H1 (cell line): ENCODE results near the gene KLHL30. TPM values are rescaled to one million over a fixed set of nuclear protein-coding genes. Genes with fewer than 3 reads are reported as not detected.

Experiments
- CTCF ChIA-PET: fragments of 300-600 bp; sonication (Branson Sonifier 250); formaldehyde crosslinking; loops from one replicate; lab custom pipeline; 2021; ENCODE audit not compliant: partially characterized antibody; lab: Charles Lee
- POLR2A ChIA-PET: fragments of 300-600 bp; sonication (Branson Sonifier 250); formaldehyde crosslinking; loops from one replicate; lab custom pipeline; 2021; ENCODE audit warnings: inconsistent platforms; ENCODE audit not compliant: partially characterized antibody; lab: Charles Lee
- DNase-seq, 2 experiments: peaks; one replicate each; pipeline versions ENCODE4 v3.0.0 to v3.0.0-alpha.2; 2010 to 2022; ENCODE audit warnings: low spot score in 2 of 2, low read depth in 1 of 2, mixed read lengths in 1 of 2
- FAIRE-seq: peaks from 2 replicates; lab custom pipeline; 2011; peaks lifted over from hg19 to GRCh38; lab: Jason Lieb, UNC
- H2AFZ ChIP-seq: 2 replicates; pipeline ENCODE4 v1.8.1; 2012; ENCODE audit warnings: low read length, inconsistent platforms
- H2AK5ac ChIP-seq: 2 replicates; pipeline ENCODE4 v1.6.1; 2013; ENCODE audit warnings: low read depth, low read length
- H2BK120ac ChIP-seq: replicated peaks from 2 replicates; pipeline ENCODE3; 2013; ENCODE audit warnings: low read depth, low read length, inconsistent platforms
- H2BK12ac ChIP-seq: 2 replicates; pipeline ENCODE4 v1.6.1; 2013; ENCODE audit warnings: low read depth, low read length
- H2BK15ac ChIP-seq: 2 replicates; pipeline ENCODE4 v1.6.1; 2013; ENCODE audit warnings: low read length
- H2BK20ac ChIP-seq: 2 replicates; pipeline ENCODE4 v1.6.1; 2013; ENCODE audit warnings: low read length
- H2BK5ac ChIP-seq: 2 replicates; pipeline ENCODE4 v1.6.1; 2013; ENCODE audit warnings: low read depth, low read length
- H3K14ac ChIP-seq: 2 replicates; pipeline ENCODE4 v1.6.1; 2013; ENCODE audit warnings: inconsistent platforms; ENCODE audit not compliant: insufficient read length
- H3K18ac ChIP-seq: 2 replicates; pipeline ENCODE4 v1.6.1; 2013; ENCODE audit warnings: low read length; ENCODE audit errors: extremely low read depth
- H3K23ac ChIP-seq: 2 replicates; pipeline ENCODE4 v1.6.1; 2013; ENCODE audit warnings: inconsistent platforms; ENCODE audit not compliant: insufficient read length
- H3K23me2 ChIP-seq: 2 replicates; pipeline ENCODE4 v1.6.1; 2013; ENCODE audit warnings: low read depth, low read length
- H3K27ac ChIP-seq: 2 replicates; pipeline ENCODE4 v1.6.1; 2011; ENCODE audit warnings: low read depth, low read length, inconsistent platforms
- H3K27me3 ChIP-seq, 4 experiments: replicated peaks in 1 of 4; 1 replicate in 1 of 4; 2 replicates in 3 of 4; pipeline versions ENCODE4 v1.6.1 to v1.8.1; 2011 to 2013; ENCODE audit warnings: low read length in 3 of 4, mild to moderate bottlenecking in 3 of 4, inconsistent platforms in 2 of 4, mixed read lengths in 2 of 4, moderate library complexity in 1 of 4; ENCODE audit not compliant: control insufficient read depth in 3 of 4, insufficient read depth in 3 of 4; ENCODE audit errors: extremely low read depth in 1 of 4
- H3K36me3 ChIP-seq, 4 experiments: 2 replicates each; pipeline versions ENCODE4 v1.6.1 to v1.8.1; 2011 to 2013; ENCODE audit warnings: mild to moderate bottlenecking in 4 of 4, low read length in 3 of 4, moderate library complexity in 2 of 4, control low read depth in 1 of 4, inconsistent platforms in 1 of 4; ENCODE audit not compliant: insufficient read depth in 4 of 4, control insufficient read depth in 2 of 4
- H3K4ac ChIP-seq: replicated peaks from 2 replicates; pipeline ENCODE3; 2013; ENCODE audit warnings: low read length, low read depth, mixed read lengths, inconsistent platforms; ENCODE audit not compliant: insufficient read length
- H3K4me1 ChIP-seq, 4 experiments: replicated peaks in 1 of 4; 1 replicate in 1 of 4; 2 replicates in 3 of 4; pipeline versions ENCODE4 v1.6.1 to v1.8.1; 2011 to 2013; ENCODE audit warnings: low read length in 3 of 4, inconsistent platforms in 2 of 4, mixed read lengths in 1 of 4; ENCODE audit not compliant: insufficient read depth in 4 of 4, control insufficient read depth in 3 of 4
- H3K4me2 ChIP-seq, 2 experiments: 2 replicates each; pipeline versions ENCODE4 v1.6.1 to v1.8.1; 2011 to 2013; ENCODE audit warnings: low read depth in 2 of 2, low read length in 2 of 2, control low read depth in 1 of 2, inconsistent platforms in 1 of 2, mild to moderate bottlenecking in 1 of 2; ENCODE audit not compliant: insufficient read depth in 1 of 2
- H3K4me3 ChIP-seq, 4 experiments: fragments of 200-600, 300-600 bp in 1 of 4; sonication (generic), shearing (Covaris generic), sonication (Bioruptor Twin) in 1 of 4; 2 replicates each; pipeline versions ENCODE4 v1.5.1 to v1.8.1; 2011 to 2016; ENCODE audit warnings: low read length in 4 of 4, low read depth in 3 of 4, control low read depth in 2 of 4, inconsistent platforms in 2 of 4, mild to moderate bottlenecking in 2 of 4, mixed read lengths in 1 of 4, moderate library complexity in 1 of 4; ENCODE audit not compliant: insufficient read depth in 2 of 4; ENCODE audit errors: extremely low read depth in 1 of 4
- H3K56ac ChIP-seq: replicated peaks from 2 replicates; pipeline ENCODE3; 2013; ENCODE audit warnings: low read depth, mild to moderate bottlenecking, mixed read lengths, low read length, inconsistent platforms; ENCODE audit not compliant: insufficient read length
- H3K79me1 ChIP-seq: 2 replicates; pipeline ENCODE4 v1.6.1; 2013; ENCODE audit warnings: low read depth, low read length, control low read depth
- H3K79me2 ChIP-seq, 2 experiments: 2 replicates each; pipeline versions ENCODE4 v1.6.1 to v1.8.1; 2012 to 2013; ENCODE audit warnings: low read length in 2 of 2, mild to moderate bottlenecking in 2 of 2, inconsistent platforms in 1 of 2; ENCODE audit not compliant: insufficient read depth in 2 of 2, control insufficient read depth in 1 of 2
- H3K9ac ChIP-seq, 4 experiments: replicated peaks in 1 of 4; 1 replicate in 1 of 4; 2 replicates in 3 of 4; pipeline versions ENCODE4 v1.6.1 to v1.8.1; 2011 to 2013; ENCODE audit warnings: low read depth in 3 of 4, low read length in 3 of 4, control low read depth in 2 of 4, mild to moderate bottlenecking in 2 of 4, moderate library complexity in 2 of 4, inconsistent platforms in 1 of 4; ENCODE audit errors: extremely low read depth in 1 of 4
- H3K9me3 ChIP-seq, 2 experiments: 2 replicates each; pipeline versions ENCODE4 v1.6.1 to v1.8.1; 2012 to 2013; ENCODE audit warnings: mild to moderate bottlenecking in 2 of 2, moderate library complexity in 2 of 2, control low read depth in 1 of 2, inconsistent platforms in 1 of 2, low read depth in 1 of 2, low read length in 1 of 2, mixed read lengths in 1 of 2; ENCODE audit not compliant: insufficient read depth in 2 of 2
- H4K20me1 ChIP-seq, 2 experiments: replicated peaks in 1 of 2; 2 replicates each; pipeline versions ENCODE3 to v1.8.1; 2011 to 2013; ENCODE audit warnings: inconsistent platforms in 2 of 2, low read length in 2 of 2, mild to moderate bottlenecking in 1 of 2; ENCODE audit not compliant: insufficient read depth in 2 of 2, control insufficient read depth in 1 of 2
- H4K5ac ChIP-seq: 2 replicates; pipeline ENCODE4 v1.6.1; 2013; ENCODE audit warnings: low read length, low read depth, mixed read lengths, inconsistent platforms; ENCODE audit not compliant: insufficient read length
- H4K8ac ChIP-seq: 2 replicates; pipeline ENCODE4 v1.8.0; 2013; ENCODE audit warnings: mild to moderate bottlenecking, moderate library complexity, low read length, inconsistent platforms; ENCODE audit not compliant: insufficient read depth; ENCODE audit errors: extremely low read depth
- H4K91ac ChIP-seq: replicated peaks from 2 replicates; pipeline ENCODE3; 2013; ENCODE audit warnings: low read length, mixed read lengths, inconsistent platforms; ENCODE audit not compliant: insufficient read length
- CTBP2 ChIP-seq: IDR thresholded peaks from 2 replicates; pipeline ENCODE4 v1.7.0; 2011; ENCODE audit warnings: borderline replicate concordance, mild to moderate bottlenecking, moderate library complexity, mixed read lengths, low read length; ENCODE audit not compliant: insufficient read depth, insufficient read length
- JUND ChIP-seq: IDR thresholded peaks from 2 replicates; pipeline ENCODE4 v1.6.1; 2011; ENCODE audit warnings: mild to moderate bottlenecking, improper control_type of control experiment, low read length
- YY1 ChIP-seq: IDR thresholded peaks from 2 replicates; pipeline ENCODE4 v1.6.1; 2011; ENCODE audit warnings: low read depth, mild to moderate bottlenecking, low read length
- ZNF274 ChIP-seq: IDR thresholded peaks from 2 replicates; pipeline ENCODE4 v1.7.0; 2012; ENCODE audit warnings: low read length, borderline replicate concordance; ENCODE audit errors: extremely low read depth
- WGBS, 2 experiments: shearing (Covaris generic) in 1 of 2; methylation state at CpG; one replicate each; pipeline versions ENCODE4 v1.1.6 to v1.1.7; 2013 to 2015; ENCODE audit warnings: low lambda C conversion rate in 2 of 2, mixed read lengths in 2 of 2, inconsistent platforms in 1 of 2, low coverage in 1 of 2, missing lambda C conversion rate in 1 of 2; ENCODE audit not compliant: insufficient replicate concordance in 2 of 2, insufficient coverage in 1 of 2, insufficient read length in 1 of 2; ENCODE audit errors: extremely low coverage in 1 of 2, missing lambda C conversion rate in 1 of 2; 5-methylcytosine and 5-hydroxymethylcytosine counted together
- polyA plus RNA-seq, 7 experiments: library from polyadenylated mRNA; depleted of rRNA in 3 of 7; stranded (reverse) in 5 of 7; unstranded in 2 of 7; fragments of >200 nt in 5 of 7; fragments of 200-250 nt in 2 of 7; gene quantifications; 1 replicate in 5 of 7; 2 replicates in 1 of 7; 4 replicates in 1 of 7; pipeline versions ENCODE4 v1.2.1 to v1.2.3, GENCODE V29; 2011 to 2013; ENCODE audit warnings: missing spikeins in 2 of 7, mixed read lengths in 2 of 7
- total RNA-seq: library from RNA; stranded (reverse); fragmentation: NEBNext Ultra II Directional; extraction: Animal tissue kit (Norgen Biotek cat#: 25700); gene quantifications from 2 replicates; pipeline ENCODE4 v1.2.1, GENCODE V29; 2021

The KLHL30 gene
- total and polyA plus RNA-seq, 2 of the 8 experiments (the other 6 are each of a cell fraction or from before 2014, with no cell fraction given): not detected

DNA sequence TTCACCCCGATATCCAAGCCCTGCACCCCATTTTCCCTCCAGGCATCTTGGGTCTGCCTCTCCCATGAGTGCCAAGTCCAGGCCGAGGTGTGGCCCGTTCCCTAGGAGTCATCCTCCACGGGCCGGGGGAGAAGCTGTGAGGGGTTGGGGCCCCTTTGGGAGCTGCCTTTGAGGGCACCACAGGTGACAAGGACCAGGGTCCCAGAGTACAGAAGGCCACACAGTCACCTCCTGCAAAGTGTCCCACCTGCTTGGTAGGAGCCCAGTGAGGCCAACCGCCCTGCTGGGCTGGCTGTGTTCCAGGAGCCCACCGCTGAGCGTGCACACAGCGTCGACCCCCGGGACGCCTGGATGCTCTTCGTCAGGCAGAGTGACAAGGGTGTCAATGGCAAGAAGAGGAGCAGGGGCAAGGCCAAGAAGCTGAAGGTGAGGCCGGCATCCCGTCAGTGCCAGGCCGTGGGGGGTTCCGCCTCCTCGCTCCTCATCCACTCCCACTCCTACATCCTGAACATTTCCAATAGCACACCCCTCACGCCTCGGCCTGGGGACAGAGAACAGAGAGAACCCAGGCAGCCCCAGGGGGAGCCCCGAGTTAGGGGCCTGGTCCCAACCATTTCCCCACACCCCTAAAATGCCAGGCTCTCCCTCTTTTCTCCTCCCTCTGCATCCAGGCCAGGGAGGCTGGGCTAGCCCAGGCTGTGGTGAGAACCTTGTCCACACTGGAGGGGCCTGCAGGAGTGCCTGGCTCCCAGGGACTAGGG is 23.0 kb downstream of the KLHL30 start:
- peaks cover 21 to 67% (median 50%) of the 10 kb centered on the region in 4 experiments for H3K27me3 ChIP-seq
- no peak for FAIRE-seq

More for the DNA sequence above, 23.0 kb downstream of the KLHL30 start:
- Histone ChIP-seq H3K23me2 (peaks cover 13% of the 10 kb centered on the region; the same call in 1 of the 2 replicates), H4K8ac (no peak overlapping the region), H2AFZ (no peak overlapping the region), H3K4me3 (no peak overlapping the region), H3K14ac (no peak overlapping the region), H3K9me3 (no peaks in the 10 kb centered on the region), H3K18ac (no peak overlapping the region), H3K9ac (no peak overlapping the region), H2BK120ac (no peak overlapping the region), H3K4ac (no peak overlapping the region), H4K5ac (no peak overlapping the region), H2BK15ac (no peak overlapping the region), H2AK5ac (peak overlapping the region; percentile 24; the same call in 1 of the 2 replicates), H3K23ac (no peak overlapping the region), H4K91ac (no peak overlapping the region), H2BK20ac (0 out of 2 replicates have a peak overlapping the region, but pooled peaks have one; percentile 0), H4K20me1 (peaks cover 6% of the 10 kb centered on the region in 2 experiments), H3K27ac (no peak overlapping the region), H2BK5ac (no peak overlapping the region), H2BK12ac (no peak overlapping the region), H3K4me2 (no peak overlapping the region), H3K36me3 (no peaks in the 10 kb centered on the region; a peak in 1 of 8 replicates), H3K79me1 (no peaks in the 10 kb centered on the region), H3K4me1 (peaks cover 0 to 21% (median 5%) of the 10 kb centered on the region in 4 experiments; a peak in 5 of 7 replicates), H3K56ac (no peak overlapping the region), H3K79me2 (no peaks in the 10 kb centered on the region)
- ChIA-PET POLR2A (no interaction called here), CTCF (interaction anchor here (0.5 to 2.2 kb wide), 10 partner anchors 7 to 138 kb away, joined by 3 to 15 read pairs (median 4); no protein-coding TSS in a partner anchor)
- TF ChIP-seq CTBP2 (no peak), JUND (no peak), YY1 (no peak), ZNF274 (no peak)
- DNase-seq: no peak
- 87% methylated on average over 16 of the region's 21 CpGs; no CpG with 5 or more reads in 1 of the 2 experiments for WGBS, 2 experiments
